Epithelial cell of prostate (primary cell): ENCODE results near the gene C10orf105.

Source experiments
- DNase-seq: peaks from one replicate; pipeline ENCODE4 v3.0.0-alpha.2; 2011; ENCODE audit warnings: low read depth, low spot score
- H3K27ac ChIP-seq: fragments of 450-650 bp; 2 replicates; pipeline ENCODE4 v1.5.1; 2017; ENCODE audit warnings: mild to moderate bottlenecking

Gene C10orf105

GRCh38 chr10:71740069-71740653 is 20.6 kb upstream of the C10orf105 start:
- no peak for DNase-seq
- H3K27ac ChIP-seq, result no peak overlapping the region

- H3K27ac ChIP-seq, result no peak overlapping the region
- DNase-seq, result no peak
Measured at GRCh38 chr10:71739358-71739900, 19.9 kb upstream of the C10orf105 start.

GRCh38 chr10:71737834-71738197 is 18.2 kb upstream of the C10orf105 start:
- H3K27ac ChIP-seq, result no peak overlapping the region
- DNase-seq, result no peak

- DNase-seq, result no peak
- no peak overlapping the region for H3K27ac ChIP-seq
Measured at GRCh38 chr10:71737001-71737833, 17.6 kb upstream of the C10orf105 start.

GRCh38 chr10:71736570-71736952 is 17.0 kb upstream of the C10orf105 start:
- DNase-seq, result no peak
- H3K27ac ChIP-seq, result no peak overlapping the region

GRCh38 chr10:71735709-71736569 is 16.4 kb upstream of the C10orf105 start:
- DNase-seq, result no peak

GRCh38 chr10:71734797-71735196 is 15.2 kb upstream of the C10orf105 start:
- no peak for DNase-seq
- no peak overlapping the region for H3K27ac ChIP-seq

More at GRCh38 chr10:71735709-71736569, 16.4 kb upstream of the C10orf105 start:
- H3K27ac ChIP-seq, result no peak overlapping the region

- no peak for DNase-seq
- no peak overlapping the region for H3K27ac ChIP-seq
Measured at GRCh38 chr10:71731791-71732190, 12.2 kb upstream of the C10orf105 start.

- H3K27ac ChIP-seq, result no peak overlapping the region
- DNase-seq, result peak; percentile 50
Measured at GRCh38 chr10:71729161-71729636, 9.6 kb upstream of the C10orf105 start.

GRCh38 chr10:71727738-71728737 is 8.5 kb upstream of the C10orf105 start:
- H3K27ac ChIP-seq, result no peak overlapping the region
- no peak for DNase-seq

GRCh38 chr10:71727105-71727737 is 7.6 kb upstream of the C10orf105 start:
- H3K27ac ChIP-seq, result no peak overlapping the region
- no peak for DNase-seq

- no peak overlapping the region for H3K27ac ChIP-seq
- no peak for DNase-seq
Measured at GRCh38 chr10:71726580-71727104, 7.1 kb upstream of the C10orf105 start.

GRCh38 chr10:71725998-71726579 is 6.5 kb upstream of the C10orf105 start:
- no peak for DNase-seq
- no peak overlapping the region for H3K27ac ChIP-seq

GRCh38 chr10:71725249-71725648 is 5.7 kb upstream of the C10orf105 start:
- DNase-seq, result no peak
- no peak overlapping the region for H3K27ac ChIP-seq

GRCh38 chr10:71724539-71724938 is 5.0 kb upstream of the C10orf105 start:
- no peak overlapping the region for H3K27ac ChIP-seq
- DNase-seq, result no peak

GRCh38 chr10:71723311-71723710 is 3.7 kb upstream of the C10orf105 start:
- no peak for DNase-seq
- no peak overlapping the region for H3K27ac ChIP-seq

GRCh38 chr10:71722849-71723248 is 3.3 kb upstream of the C10orf105 start:
- DNase-seq, result no peak

GRCh38 chr10:71721313-71721712 is 1.7 kb upstream of the C10orf105 start:
- no peak overlapping the region for H3K27ac ChIP-seq
- no peak for DNase-seq

More at GRCh38 chr10:71722849-71723248, 3.3 kb upstream of the C10orf105 start:
- H3K27ac ChIP-seq, result no peak overlapping the region
